ENCODE measurements around the gene TAF11L8.
"Not testable (repeated sequence)": the region's sequence is repeated elsewhere in the genome, so short reads cannot be mapped to it uniquely, and the experiment has no call there.

DNA sequence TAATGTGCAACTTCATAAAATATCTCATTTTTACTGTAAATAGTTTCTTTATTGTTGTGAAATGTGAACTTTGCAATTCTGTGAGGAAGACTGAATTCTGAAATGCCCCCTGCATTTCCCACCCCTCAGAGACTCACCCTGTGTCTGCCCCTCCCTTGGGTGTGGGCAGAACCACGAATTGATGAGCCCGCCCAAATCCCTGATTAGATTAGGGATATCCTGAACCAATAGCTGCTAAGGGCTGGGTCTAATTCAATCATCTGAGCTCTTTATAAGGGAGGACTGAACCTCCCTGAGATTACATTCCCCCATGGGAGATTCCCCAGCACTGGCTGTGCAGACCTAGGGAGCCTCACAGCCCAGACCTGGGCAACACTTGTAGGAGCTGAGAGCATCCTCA, 19.3 kb upstream of the TAF11L8 start, which contains the start of gene TAF11L12:
- TF ChIP-seq, protein P1, sequence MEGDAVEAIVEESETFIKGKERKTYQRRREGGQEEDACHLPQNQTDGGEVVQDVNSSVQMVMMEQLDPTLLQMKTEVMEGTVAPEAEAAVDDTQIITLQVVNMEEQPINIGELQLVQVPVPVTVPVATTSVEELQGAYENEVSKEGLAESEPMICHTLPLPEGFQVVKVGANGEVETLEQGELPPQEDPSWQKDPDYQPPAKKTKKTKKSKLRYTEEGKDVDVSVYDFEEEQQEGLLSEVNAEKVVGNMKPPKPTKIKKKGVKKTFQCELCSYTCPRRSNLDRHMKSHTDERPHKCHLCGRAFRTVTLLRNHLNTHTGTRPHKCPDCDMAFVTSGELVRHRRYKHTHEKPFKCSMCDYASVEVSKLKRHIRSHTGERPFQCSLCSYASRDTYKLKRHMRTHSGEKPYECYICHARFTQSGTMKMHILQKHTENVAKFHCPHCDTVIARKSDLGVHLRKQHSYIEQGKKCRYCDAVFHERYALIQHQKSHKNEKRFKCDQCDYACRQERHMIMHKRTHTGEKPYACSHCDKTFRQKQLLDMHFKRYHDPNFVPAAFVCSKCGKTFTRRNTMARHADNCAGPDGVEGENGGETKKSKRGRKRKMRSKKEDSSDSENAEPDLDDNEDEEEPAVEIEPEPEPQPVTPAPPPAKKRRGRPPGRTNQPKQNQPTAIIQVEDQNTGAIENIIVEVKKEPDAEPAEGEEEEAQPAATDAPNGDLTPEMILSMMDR (IDR thresholded peaks at IDR 0.05), result not testable (repeated sequence)
- TF ChIP-seq POLR2A (IDR thresholded peaks at IDR 0.05), result not testable (repeated sequence)
